Left ventricle myocardium inferior (tissue), 1 donor: ENCODE measurements around the gene ZBBX. TPM values are rescaled to one million over a fixed set of nuclear protein-coding genes. Genes with fewer than 3 reads are reported as not detected.
"Not testable (repeated sequence)": the region's sequence is repeated elsewhere in the genome, so short reads cannot be mapped to it uniquely, and the experiment has no call there.

Experiments
- DNase-seq: peaks from one replicate; pipeline ENCODE4 v3.0.0-alpha.2; 2020
- H3K27ac ChIP-seq: fragments of 200-600 bp; replicated peaks from 2 replicates; pipeline ENCODE4 v1.8.0; 2021
- H3K27me3 ChIP-seq: fragments of 200-600 bp; 2 replicates; pipeline ENCODE4 v1.8.0; 2021; ENCODE audit warnings: low read depth
- H3K36me3 ChIP-seq: fragments of 200-600 bp; 2 replicates; pipeline ENCODE4 v1.8.0; 2021
- H3K4me1 ChIP-seq: fragments of 200-600 bp; 2 replicates; pipeline ENCODE4 v1.8.0; 2021
- H3K4me3 ChIP-seq: fragments of 200-600 bp; 2 replicates; pipeline ENCODE4 v1.8.0; 2021; ENCODE audit warnings: mild to moderate bottlenecking, moderate library complexity
- H3K9me3 ChIP-seq: fragments of 200-600 bp; replicated peaks from 2 replicates; pipeline ENCODE4 v1.8.0; 2021
- CTCF ChIP-seq: fragments of 200-600 bp; IDR thresholded peaks from 2 replicates; pipeline ENCODE4 v1.8.0; 2021; ENCODE audit warnings: antibody characterized with exemption, mild to moderate bottlenecking, borderline replicate concordance
- intact Hi-C: fragments of 100-400 bp; cut with micrococcal nuclease; formaldehyde crosslinking; loops from one replicate; pipeline ENCODE4 v1.11.0; 2022
- long read RNA-seq: library from polyadenylated mRNA; unstranded; transcript quantifications from one replicate; pipeline ENCODE4 v2.0.0, GENCODE V29; 2021
- total RNA-seq: library from RNA; stranded (reverse); fragmentation: NEBNext Ultra II Directional; extraction: Animal tissue kit (Norgen Biotek cat#: 25700); gene quantifications from one replicate; pipeline ENCODE4 v1.2.1, GENCODE V29; 2021
- donor health status: DM: no; HTN: yes; CAD: no; lungs with severe emphysema.

Gene ZBBX
- not detected for total RNA-seq
- long read RNA-seq: 0 reads

GRCh38 chr3:167380004-167380689, at the start of gene ZBBX:
Gene ZBBX (minus strand): TSS chr3:167380297. CDS start chr3:167372901, 7,396 bp downstream.
- Histone ChIP-seq H3K4me3 (peak within 1 kb of the TSS; percentile 59), H3K27me3 (peaks cover 5% of the 10 kb centered on the region), H3K4me1 (peaks cover 7% of the 10 kb centered on the region), H3K9me3 (no peaks in the 10 kb centered on the region), H3K27ac (no peak within 1 kb of the TSS), H3K36me3 (no peaks in the 10 kb centered on the region)
- intact Hi-C loops: loop anchor here (10.0 kb wide), 1 partner anchor 305 kb away; no protein-coding TSS in a partner anchor
- TF ChIP-seq CTCF: peak; percentile 87
- DNase-seq: peak; percentile 76

- DNase-seq, H3K36me3 ChIP-seq, H3K27me3 ChIP-seq, H3K4me3 ChIP-seq, intact Hi-C loops, H3K27ac ChIP-seq, H3K4me1 ChIP-seq: not testable (repeated sequence)
- H3K9me3 ChIP-seq: peaks cover 17% of the 10 kb centered on the region
These were observed 46.9 kb upstream of the ZBBX start for GRCh38 chr3:167426962-167427361.

- DNase-seq, H3K27me3 ChIP-seq, H3K4me3 ChIP-seq, H3K36me3 ChIP-seq, H3K27ac ChIP-seq, H3K4me1 ChIP-seq, intact Hi-C loops: not testable (repeated sequence)
- H3K9me3 ChIP-seq: peaks cover 14% of the 10 kb centered on the region
These were observed 42.3 kb upstream of the ZBBX start for GRCh38 chr3:167422396-167422795.

GRCh38 chr3:167409611-167410010, 29.5 kb upstream of the ZBBX start:
- Histone ChIP-seq H3K9me3 (no peaks in the 10 kb centered on the region), H3K4me1 (no peaks in the 10 kb centered on the region), H3K4me3 (no peak overlapping the region), H3K27me3 (no peaks in the 10 kb centered on the region), H3K27ac (no peak overlapping the region), H3K36me3 (no peaks in the 10 kb centered on the region)
- TF ChIP-seq CTCF: no peak
- intact Hi-C loops: loop anchor here (10.0 kb wide), 1 partner anchor 265 kb away; no protein-coding TSS in a partner anchor
- DNase-seq: no peak

- intact Hi-C loops: loop anchor here (10.0 kb wide), 1 partner anchor 268 kb away; no protein-coding TSS in a partner anchor
- no peaks in the 10 kb centered on the region for H3K27me3 ChIP-seq
- DNase-seq: no peak
- peak; percentile 55 for TF ChIP-seq CTCF
- no peak overlapping the region for H3K27ac ChIP-seq
- no peaks in the 10 kb centered on the region for H3K4me1 ChIP-seq
- H3K36me3 ChIP-seq: no peaks in the 10 kb centered on the region
- no peak overlapping the region for H3K4me3 ChIP-seq
- no peaks in the 10 kb centered on the region for H3K9me3 ChIP-seq
These were observed 26.9 kb upstream of the ZBBX start for GRCh38 chr3:167406876-167407492.

- H3K27ac ChIP-seq: no peak overlapping the region
- no peaks in the 10 kb centered on the region for H3K27me3 ChIP-seq
- no peak for DNase-seq
- intact Hi-C loops: no loop called here
- H3K36me3 ChIP-seq: no peaks in the 10 kb centered on the region
- no peak for TF ChIP-seq CTCF
- H3K4me3 ChIP-seq: no peak overlapping the region
- H3K9me3 ChIP-seq: no peaks in the 10 kb centered on the region
- H3K4me1 ChIP-seq: no peaks in the 10 kb centered on the region
These were observed 17.7 kb upstream of the ZBBX start for GRCh38 chr3:167397826-167398225.
